Kidney (tissue), 14 donors: ENCODE results near the gene MYLK. TPM values are rescaled to one million over a fixed set of nuclear protein-coding genes. Genes with fewer than 3 reads are reported as not detected.
A peak's percentile ranks its signal among the peaks of the same experiment; 100 is the strongest.

Experiments used
- DNase-seq, 5 donors: peaks; one replicate each; pipeline ENCODE4 v3.0.0-alpha.2; 2013 to 2020
- FAIRE-seq: peaks from 2 replicates; lab custom pipeline; 2012; peaks lifted over from hg19 to GRCh38; lab: Jason Lieb, UNC
- H3K27ac ChIP-seq, 2 donors: one replicate each; pipeline ENCODE4 v1.7.0; 2013; ENCODE audit warnings: low read depth in 2 of 2, low read length in 2 of 2, inconsistent platforms in 1 of 2
- H3K27me3 ChIP-seq: one replicate; pipeline ENCODE4 v1.7.1; 2013; ENCODE audit warnings: low read length, inconsistent platforms; ENCODE audit not compliant: control insufficient read depth, insufficient read depth
- H3K36me3 ChIP-seq, 3 donors: one replicate each; pipeline versions ENCODE4 v1.7.0 to v1.7.1; 2013; ENCODE audit warnings: low read length in 3 of 3, control low read depth in 1 of 3, inconsistent platforms in 1 of 3; ENCODE audit not compliant: insufficient read depth in 3 of 3, control insufficient read depth in 2 of 3
- H3K4me1 ChIP-seq, 3 donors: one replicate each; pipeline versions ENCODE4 v1.7.0 to v1.7.1; 2013; ENCODE audit warnings: low read length in 3 of 3, inconsistent platforms in 1 of 3, low read depth in 1 of 3; ENCODE audit not compliant: control insufficient read depth in 2 of 3, insufficient read depth in 2 of 3
- H3K4me3 ChIP-seq, 3 donors: one replicate each; pipeline versions ENCODE4 v1.7.0 to v1.8.1; 2013; ENCODE audit warnings: low read length in 3 of 3, control low read depth in 1 of 3, inconsistent platforms in 1 of 3
- H3K9ac ChIP-seq, 3 donors: one replicate each; pipeline versions ENCODE4 v1.7.0 to v1.7.1; 2013; ENCODE audit warnings: low read length in 3 of 3, control low read depth in 1 of 3, inconsistent platforms in 1 of 3
- H3K9me3 ChIP-seq, 3 donors: one replicate each; pipeline versions ENCODE4 v1.7.0 to v1.7.1; 2013; ENCODE audit warnings: low read length in 3 of 3, control low read depth in 1 of 3, inconsistent platforms in 1 of 3; ENCODE audit not compliant: control insufficient read depth in 2 of 3, insufficient read depth in 1 of 3
- CTCF ChIP-seq: IDR thresholded peaks from 3 replicates; pipeline ENCODE4 v1.5.1; 2012; ENCODE audit warnings: mild to moderate bottlenecking, moderate library complexity, borderline replicate concordance; ENCODE audit not compliant: insufficient read depth; ENCODE audit errors: extremely low read depth
- intact Hi-C: fragments of 100-400 bp; cut with DNase I; formaldehyde crosslinking; loops from one replicate; pipeline ENCODE4 v1.11.1; 2022
- polyA plus RNA-seq: library from polyadenylated mRNA; stranded (reverse); fragments of 350-450 nt; fragmentation: Illumina TruSeq; extraction: RNeasy Lipid Tissue Mini Kit (QIAGEN cat#74804); gene quantifications from one replicate; pipeline ENCODE4 v1.2.3, GENCODE V29; 2014; ENCODE audit warnings: low read depth, low replicate concordance; ENCODE audit not compliant: insufficient read depth
- total RNA-seq: library from RNA; stranded (reverse); fragmentation: NEBNext Ultra II Directional; extraction: Animal tissue kit (Norgen Biotek cat#: 25700); gene quantifications from one replicate; pipeline ENCODE4 v1.2.1, GENCODE V29; 2021
- donor health status: control.
- donor health status: control.
- donor health status: control.
- donor health status: control.
- donor health status: control.
- donor health status: DM: yes; HTN: yes; CAD: no.
- donor health status: Normal renal cell carcinoma (clear cell type).

MYLK gene
- total and polyA plus RNA-seq, 2 donors from 2014 or later, result 25.3 to 164 TPM

- DNase-seq (peak in 4 of 5 donors; percentile 68 to 82 (median 82)), FAIRE-seq (no peak)
- Histone ChIP-seq H3K36me3 (no peaks in the 10 kb centered on the region), H3K27me3 (no peaks in the 10 kb centered on the region), H3K4me1 (peaks cover 3 to 7% (median 4%) of the 10 kb centered on the region in 3 donors), H3K9me3 (peaks cover 0 to 8% (median 0%) of the 10 kb centered on the region in 3 donors), H3K4me3 (peak overlapping the region; percentile 98 to 99 (median 99)), H3K9ac (peak overlapping the region in 2 of 3 donors; percentile 87 to 99), H3K27ac (no peak overlapping the region)
- intact Hi-C loops, result no loop called here
- no peak for TF ChIP-seq CTCF
Observed at GRCh38 chr3:123586131-123586530, 298.0 kb downstream of the MYLK start.

GRCh38 chr3:123584988-123585937 lies 298.9 kb downstream of the MYLK start, which contains the start of gene HACD2:
Gene HACD2 (minus strand): TSS chr3:123585053. CDS start chr3:123585027, 26 bp downstream.
- TF ChIP-seq CTCF, result no peak
- DNase-seq, result peak; percentile 98 to 99 (median 99)
- Histone ChIP-seq H3K9me3 (peaks cover 0 to under 1% (median 0%) of the 10 kb centered on the region in 3 donors), H3K4me1 (peaks cover 3 to 7% (median 4%) of the 10 kb centered on the region in 3 donors), H3K9ac (peak within 1 kb of the TSS; percentile 85 to 99 (median 87)), H3K4me3 (peak within 1 kb of the TSS; percentile 98 to 99 (median 99)), H3K27ac (peak within 1 kb of the TSS; percentile 98 to 99), H3K36me3 (no peaks in the 10 kb centered on the region), H3K27me3 (no peaks in the 10 kb centered on the region)
- intact Hi-C loops, result no loop called here
- peak; percentile 61 for FAIRE-seq

GRCh38 chr3:123584284-123584987 lies 299.7 kb downstream of the MYLK start:
- H3K9me3 ChIP-seq, result no peaks in the 10 kb centered on the region
- H3K4me3 ChIP-seq, result peak overlapping the region; percentile 58 to 99 (median 75)
- DNase-seq (peak in 4 of 5 donors; percentile 65 to 87 (median 68)), FAIRE-seq (no peak)
- no peaks in the 10 kb centered on the region for H3K36me3 ChIP-seq
- TF ChIP-seq CTCF, result no peak
- intact Hi-C loops, result no loop called here
- H3K9ac ChIP-seq, result peak overlapping the region; percentile 0 to 51 (median 35)
- H3K4me1 ChIP-seq, result peaks cover 3 to 7% (median 4%) of the 10 kb centered on the region in 3 donors
- H3K27ac ChIP-seq, result peak overlapping the region; percentile 84 to 87
- no peaks in the 10 kb centered on the region for H3K27me3 ChIP-seq
